ENCODE results near the gene UQCR10.

The UQCR10 gene

DNA sequence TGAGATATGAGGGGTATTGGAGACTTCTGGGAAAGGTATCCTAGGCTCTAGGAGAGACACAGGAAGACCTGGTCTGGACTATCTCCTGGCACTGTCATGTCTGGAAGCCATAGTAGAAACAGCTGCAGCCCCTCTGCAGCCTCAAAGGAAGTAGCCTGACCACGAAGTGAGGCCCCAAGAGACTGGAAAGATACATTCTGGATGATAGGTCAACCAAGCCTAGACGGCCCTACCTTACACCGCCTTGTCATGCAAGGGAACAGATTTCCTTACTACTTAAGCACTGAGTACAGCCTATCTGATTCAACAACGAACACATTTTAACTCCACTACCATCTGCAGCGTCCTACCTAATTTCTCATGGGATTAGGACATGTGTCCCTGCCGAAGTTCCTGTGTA is 31.1 kb downstream of the UQCR10 start:
- TF ChIP-seq CREB1 (IDR thresholded peaks at IDR 0.05; ENCODE audit: low read depth): no peak
- no peak for TF ChIP-seq USF1 (IDR thresholded peaks at IDR 0.05)
- no peak for TF ChIP-seq EGR1 (IDR thresholded peaks at IDR 0.05)
- TF ChIP-seq ZBTB7A (IDR thresholded peaks at IDR 0.05; ENCODE audit: low read depth): no peak
- TF ChIP-seq, protein P1, sequence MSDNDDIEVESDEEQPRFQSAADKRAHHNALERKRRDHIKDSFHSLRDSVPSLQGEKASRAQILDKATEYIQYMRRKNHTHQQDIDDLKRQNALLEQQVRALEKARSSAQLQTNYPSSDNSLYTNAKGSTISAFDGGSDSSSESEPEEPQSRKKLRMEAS (IDR thresholded peaks at IDR 0.05): no peak
- TF ChIP-seq RAD21 (IDR thresholded peaks at IDR 0.05; ENCODE audit: low read depth): no peak
- TF ChIP-seq NFIC (IDR thresholded peaks at IDR 0.05): no peak
- TF ChIP-seq TAF1 (IDR thresholded peaks at IDR 0.05; ENCODE audit: low read depth): no peak
- TF ChIP-seq TCF12 (IDR thresholded peaks at IDR 0.05; ENCODE audit: low read depth): no peak
- no peak for TF ChIP-seq EP300 (IDR thresholded peaks at IDR 0.05; ENCODE audit: borderline replicate concordance)
- TF ChIP-seq FOXM1 (IDR thresholded peaks at IDR 0.05; ENCODE audit: borderline replicate concordance, low read depth): no peak
- no peak for TF ChIP-seq YY1 (IDR thresholded peaks at IDR 0.05; ENCODE audit: low read depth)
- TF ChIP-seq CEBPB (IDR thresholded peaks at IDR 0.05): no peak
- no peak for TF ChIP-seq TEAD4 (IDR thresholded peaks at IDR 0.05)
- TF ChIP-seq, protein P2, sequence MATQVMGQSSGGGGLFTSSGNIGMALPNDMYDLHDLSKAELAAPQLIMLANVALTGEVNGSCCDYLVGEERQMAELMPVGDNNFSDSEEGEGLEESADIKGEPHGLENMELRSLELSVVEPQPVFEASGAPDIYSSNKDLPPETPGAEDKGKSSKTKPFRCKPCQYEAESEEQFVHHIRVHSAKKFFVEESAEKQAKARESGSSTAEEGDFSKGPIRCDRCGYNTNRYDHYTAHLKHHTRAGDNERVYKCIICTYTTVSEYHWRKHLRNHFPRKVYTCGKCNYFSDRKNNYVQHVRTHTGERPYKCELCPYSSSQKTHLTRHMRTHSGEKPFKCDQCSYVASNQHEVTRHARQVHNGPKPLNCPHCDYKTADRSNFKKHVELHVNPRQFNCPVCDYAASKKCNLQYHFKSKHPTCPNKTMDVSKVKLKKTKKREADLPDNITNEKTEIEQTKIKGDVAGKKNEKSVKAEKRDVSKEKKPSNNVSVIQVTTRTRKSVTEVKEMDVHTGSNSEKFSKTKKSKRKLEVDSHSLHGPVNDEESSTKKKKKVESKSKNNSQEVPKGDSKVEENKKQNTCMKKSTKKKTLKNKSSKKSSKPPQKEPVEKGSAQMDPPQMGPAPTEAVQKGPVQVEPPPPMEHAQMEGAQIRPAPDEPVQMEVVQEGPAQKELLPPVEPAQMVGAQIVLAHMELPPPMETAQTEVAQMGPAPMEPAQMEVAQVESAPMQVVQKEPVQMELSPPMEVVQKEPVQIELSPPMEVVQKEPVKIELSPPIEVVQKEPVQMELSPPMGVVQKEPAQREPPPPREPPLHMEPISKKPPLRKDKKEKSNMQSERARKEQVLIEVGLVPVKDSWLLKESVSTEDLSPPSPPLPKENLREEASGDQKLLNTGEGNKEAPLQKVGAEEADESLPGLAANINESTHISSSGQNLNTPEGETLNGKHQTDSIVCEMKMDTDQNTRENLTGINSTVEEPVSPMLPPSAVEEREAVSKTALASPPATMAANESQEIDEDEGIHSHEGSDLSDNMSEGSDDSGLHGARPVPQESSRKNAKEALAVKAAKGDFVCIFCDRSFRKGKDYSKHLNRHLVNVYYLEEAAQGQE (IDR thresholded peaks at IDR 0.05; ENCODE audit: low read depth): no peak

GRCh38 chr22:29798801-29799200 is 31.6 kb downstream of the UQCR10 start:
- TF ChIP-seq FOXM1 (IDR thresholded peaks at IDR 0.05; ENCODE audit: borderline replicate concordance, low read depth) (no peak), ZBTB7A (IDR thresholded peaks at IDR 0.05; ENCODE audit: low read depth) (no peak), TEAD4 (IDR thresholded peaks at IDR 0.05) (no peak), TAF1 (IDR thresholded peaks at IDR 0.05; ENCODE audit: low read depth) (no peak), CEBPB (IDR thresholded peaks at IDR 0.05) (no peak), EP300 (IDR thresholded peaks at IDR 0.05; ENCODE audit: borderline replicate concordance) (no peak), RAD21 (IDR thresholded peaks at IDR 0.05; ENCODE audit: low read depth) (no peak), USF1 (IDR thresholded peaks at IDR 0.05) (no peak), EGR1 (IDR thresholded peaks at IDR 0.05) (no peak), NFIC (IDR thresholded peaks at IDR 0.05) (no peak), CREB1 (IDR thresholded peaks at IDR 0.05; ENCODE audit: low read depth) (no peak), YY1 (IDR thresholded peaks at IDR 0.05; ENCODE audit: low read depth) (no peak), TCF12 (IDR thresholded peaks at IDR 0.05; ENCODE audit: low read depth) (no peak)
- TF ChIP-seq, protein P2 (IDR thresholded peaks at IDR 0.05; ENCODE audit: low read depth): no peak
- TF ChIP-seq, protein P1 (IDR thresholded peaks at IDR 0.05): no peak

- TF ChIP-seq CREB1 (IDR thresholded peaks at IDR 0.05; ENCODE audit: low read depth) (no peak), EGR1 (IDR thresholded peaks at IDR 0.05) (no peak), EP300 (IDR thresholded peaks at IDR 0.05; ENCODE audit: borderline replicate concordance) (peak; percentile 76; the same call in 1 of the 2 replicates), TEAD4 (IDR thresholded peaks at IDR 0.05) (peak; percentile 53; the same call in 1 of the 2 replicates), ZBTB7A (IDR thresholded peaks at IDR 0.05; ENCODE audit: low read depth) (0 out of 2 replicates have a peak, but pooled peaks have one; percentile 34), CEBPB (IDR thresholded peaks at IDR 0.05) (peak; percentile 99), YY1 (IDR thresholded peaks at IDR 0.05; ENCODE audit: low read depth) (peak; percentile 70), RAD21 (IDR thresholded peaks at IDR 0.05; ENCODE audit: low read depth) (peak; percentile 34; the same call in 1 of the 2 replicates), NFIC (IDR thresholded peaks at IDR 0.05) (peak; percentile 84), TAF1 (IDR thresholded peaks at IDR 0.05; ENCODE audit: low read depth) (no peak; the same call in 1 of the 2 replicates), FOXM1 (IDR thresholded peaks at IDR 0.05; ENCODE audit: borderline replicate concordance, low read depth) (peak; percentile 55; the same call in 1 of the 2 replicates), USF1 (IDR thresholded peaks at IDR 0.05) (peak; percentile 38; the same call in 1 of the 2 replicates), TCF12 (IDR thresholded peaks at IDR 0.05; ENCODE audit: low read depth) (peak; percentile 92)
- TF ChIP-seq, protein P2 (IDR thresholded peaks at IDR 0.05; ENCODE audit: low read depth): no peak
- TF ChIP-seq, protein P1 (IDR thresholded peaks at IDR 0.05): peak; percentile 66
These were observed 32.1 kb downstream of the UQCR10 start for GRCh38 chr22:29799217-29799680.
